GM13977 (cell line): ENCODE measurements around the gene AGBL5.

Source experiments
- DNase-seq: peaks from one replicate; pipeline ENCODE4 v3.0.0; 2012; ENCODE audit warnings: low spot score
- CTCF ChIP-seq: IDR thresholded peaks from 2 replicates; pipeline ENCODE4 v1.5.1; 2012; ENCODE audit warnings: mild to moderate bottlenecking, control low read depth; ENCODE audit not compliant: insufficient read depth; ENCODE audit errors: extremely low read depth, missing control alignments
- in situ Hi-C: fragments of 300-500 bp; cut with MboI; formaldehyde crosslinking; loops from one replicate; pipeline ENCODE4 v1.12.0; 2022; ENCODE audit warnings: low sequenced_read_pairs, low pct_unique_long_range_greater_than_20kb, mixed read lengths, inconsistent platforms; ENCODE audit not compliant: unreplicated experiment

AGBL5 gene

GRCh38 chr2:27014771-27015433 lies 36.6 kb upstream of the AGBL5 start:
- TF ChIP-seq CTCF: no peak
- in situ Hi-C loops: no loop called here
- DNase-seq: no peak

- in situ Hi-C loops: no loop called here
- peak; percentile 62 for TF ChIP-seq CTCF
- DNase-seq: peak; percentile 71
Measured at GRCh38 chr2:27016801-27017325, 34.6 kb upstream of the AGBL5 start.

- in situ Hi-C loops: no loop called here
Measured at GRCh38 chr2:27018142-27018541, 33.3 kb upstream of the AGBL5 start.

GRCh38 chr2:27019459-27019858 lies 32.0 kb upstream of the AGBL5 start:
- DNase-seq: no peak
- in situ Hi-C loops: no loop called here
- TF ChIP-seq CTCF: no peak

More at GRCh38 chr2:27018142-27018541, 33.3 kb upstream of the AGBL5 start:
- TF ChIP-seq CTCF: no peak
- no peak for DNase-seq

- DNase-seq: no peak
- in situ Hi-C loops: no loop called here
- no peak for TF ChIP-seq CTCF
Measured at GRCh38 chr2:27019931-27020855, 31.3 kb upstream of the AGBL5 start.

GRCh38 chr2:27021253-27022049 lies 30.0 kb upstream of the AGBL5 start:
- no peak for TF ChIP-seq CTCF
- no peak for DNase-seq
- in situ Hi-C loops: no loop called here
